CMK (cell line): Measurements from ENCODE around the gene GNMT.
"Not testable (repeated sequence)": the region's sequence is repeated elsewhere in the genome, so short reads cannot be mapped to it uniquely, and the experiment has no call there.

ENCODE experiments used
- DNase-seq: peaks from one replicate; pipeline ENCODE4 v3.0.0-alpha.2; 2010; ENCODE audit warnings: low read depth

Gene GNMT

DNA sequence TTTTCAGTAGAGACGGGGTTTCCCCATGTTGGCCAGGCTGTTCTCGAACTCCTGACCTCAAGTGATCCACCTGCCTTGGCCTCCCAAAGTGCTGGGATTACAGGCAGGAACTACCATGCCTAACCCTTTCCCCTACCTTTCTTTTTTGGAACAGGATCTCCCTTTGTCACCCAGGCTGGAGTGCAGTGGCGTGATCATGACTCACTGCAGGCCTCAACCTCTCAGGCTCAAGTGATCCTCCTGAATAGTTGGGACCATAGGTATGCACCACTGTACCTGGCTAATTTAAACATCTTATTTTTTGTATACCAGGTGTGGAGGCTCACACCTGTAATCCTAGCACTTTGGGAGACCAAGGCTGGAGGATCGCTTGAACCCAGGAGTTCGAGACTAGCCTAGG lies 19.2 kb upstream of the GNMT start:
- not testable (repeated sequence) for DNase-seq

- no peak for DNase-seq
Measured at GRCh38 chr6:42942444-42942843, 18.1 kb upstream of the GNMT start.

DNA sequence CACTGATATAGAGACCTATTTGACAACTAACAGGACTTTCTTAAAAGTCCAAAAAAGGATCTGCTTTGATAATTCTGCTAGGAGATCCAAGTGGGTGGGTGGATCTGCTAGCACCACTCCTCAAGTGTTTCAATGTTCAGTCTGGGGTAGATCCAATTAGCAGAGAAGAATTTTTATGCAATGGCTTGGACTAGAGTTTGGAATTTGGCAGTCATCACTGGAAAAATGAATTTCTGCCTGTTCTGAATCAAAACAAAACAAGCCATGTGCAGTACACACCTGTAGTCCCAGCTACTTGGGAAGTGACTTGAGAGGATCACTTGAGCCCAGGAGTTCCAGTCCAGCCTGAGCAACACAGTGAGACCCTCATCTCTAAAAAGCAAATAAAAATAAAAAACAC lies 12.6 kb upstream of the GNMT start:
- no peak for DNase-seq

- no peak for DNase-seq
Measured at GRCh38 chr6:42952389-42952788, 8.2 kb upstream of the GNMT start.

GRCh38 chr6:42954405-42954804 lies 6.1 kb upstream of the GNMT start:
- not testable (repeated sequence) for DNase-seq

GRCh38 chr6:42958125-42958524 lies 2.4 kb upstream of the GNMT start:
- DNase-seq: no peak

GRCh38 chr6:42959917-42960242 lies 674 bp upstream of the GNMT start:
- DNase-seq: no peak

DNA sequence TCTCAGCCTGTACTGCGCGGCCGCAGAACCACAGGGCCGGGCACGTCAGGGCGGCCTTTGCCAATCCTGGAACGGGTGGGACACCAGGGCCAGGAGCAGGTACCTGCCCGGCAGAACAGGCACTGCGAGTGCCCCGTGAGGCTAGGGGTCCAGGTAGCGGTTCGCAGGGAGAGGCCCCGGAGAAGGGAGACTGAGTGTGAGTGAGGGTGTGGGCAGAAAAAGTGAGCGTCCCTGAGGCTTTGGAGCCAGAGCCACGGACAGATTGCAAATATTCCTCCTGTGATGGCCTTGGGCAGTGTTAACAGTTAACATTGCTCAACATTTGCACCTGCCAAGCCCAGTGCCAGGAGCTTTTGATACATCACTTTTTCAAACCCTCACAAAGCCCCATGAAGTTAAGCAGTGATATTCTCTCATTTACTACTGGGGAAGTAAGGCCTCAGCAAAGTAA lies 491 bp downstream of the GNMT start:
- no peak for DNase-seq

DNA sequence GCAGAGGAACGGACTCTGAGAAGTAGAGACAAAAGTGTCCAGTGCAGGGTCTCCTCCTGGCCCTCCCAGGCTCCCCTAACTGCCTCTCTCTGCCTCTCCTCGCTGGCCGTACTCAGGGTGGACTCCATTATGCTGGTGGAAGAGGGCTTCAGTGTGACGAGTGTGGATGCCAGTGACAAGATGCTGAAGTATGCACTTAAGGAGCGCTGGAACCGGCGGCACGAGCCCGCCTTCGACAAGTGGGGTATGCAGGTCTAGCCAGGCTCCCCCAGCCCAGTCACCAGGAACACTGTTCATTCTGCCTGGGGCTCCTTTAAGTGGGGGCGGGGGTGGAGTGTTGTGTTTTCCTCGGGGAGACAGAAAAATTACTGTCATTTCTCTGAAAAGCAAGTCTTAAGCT lies 1.5 kb downstream of the GNMT start:
- DNase-seq: no peak

GRCh38 chr6:42962502-42963178 lies 2.1 kb downstream of the GNMT start:
- DNase-seq: no peak

DNA sequence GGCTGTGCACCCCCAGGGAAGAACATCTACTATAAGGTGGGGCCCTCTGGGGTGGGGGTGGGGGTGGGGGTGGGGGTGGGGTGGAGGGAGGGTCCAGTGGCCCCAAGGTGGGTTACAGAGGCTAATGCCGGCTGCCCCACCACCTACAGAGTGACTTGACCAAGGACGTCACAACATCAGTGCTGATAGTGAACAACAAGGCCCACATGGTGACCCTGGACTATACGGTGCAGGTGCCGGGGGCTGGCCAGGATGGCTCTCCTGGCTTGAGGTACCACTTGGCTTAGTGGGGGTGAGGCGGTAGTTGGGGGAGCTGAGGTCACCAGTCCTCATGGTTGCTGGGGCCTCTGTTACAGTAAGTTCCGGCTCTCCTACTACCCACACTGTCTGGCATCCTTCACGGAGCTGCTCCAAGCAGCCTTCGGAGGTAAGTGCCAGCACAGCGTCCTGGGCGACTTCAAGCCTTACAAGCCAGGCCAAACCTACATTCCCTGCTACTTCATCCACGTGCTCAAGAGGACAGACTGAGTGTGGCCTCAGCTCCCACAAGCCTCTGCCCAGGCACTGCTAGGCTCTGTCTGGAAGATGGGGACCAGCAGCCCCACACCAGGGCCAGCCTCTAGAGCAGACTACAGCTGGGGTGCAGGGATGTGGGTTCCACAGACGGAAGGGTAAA lies 2.8 kb downstream of the GNMT start:
- no peak for DNase-seq

DNA sequence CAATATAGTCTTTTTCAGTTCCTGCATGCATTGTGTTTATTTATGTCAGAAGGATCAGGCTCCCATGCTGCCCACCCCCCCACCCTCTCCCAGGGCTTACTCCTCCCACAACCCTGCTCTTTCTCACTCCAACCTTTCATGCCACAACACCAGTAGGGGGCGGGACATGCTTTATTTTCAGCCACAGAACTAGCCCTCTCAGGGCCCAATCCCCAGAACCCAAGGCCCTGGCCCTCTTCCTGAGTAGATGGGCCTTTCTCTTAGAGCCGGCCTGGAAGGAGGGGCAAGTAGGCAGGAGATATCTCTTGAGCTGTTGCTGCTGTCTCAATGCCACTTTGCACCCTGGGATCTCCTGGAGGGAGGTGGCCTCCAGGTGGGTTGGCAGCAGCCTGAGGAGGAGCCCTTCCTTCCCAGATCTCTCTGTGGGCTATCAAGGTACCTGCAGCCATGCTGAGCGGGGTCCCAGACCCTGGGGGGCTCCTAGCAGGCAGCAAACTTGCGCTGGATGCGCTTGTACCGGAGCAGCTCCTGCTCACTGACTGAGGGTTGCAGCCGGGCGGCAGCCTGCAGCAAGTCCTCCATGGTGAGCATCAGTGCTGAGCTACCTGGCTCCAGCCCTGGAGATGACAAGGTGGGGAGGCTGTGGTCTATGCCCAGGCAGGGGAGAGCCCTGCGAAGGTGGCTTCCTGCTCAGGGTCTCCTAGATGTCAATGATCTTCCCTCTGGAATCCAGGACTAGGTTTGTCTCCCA lies 3.5 kb downstream of the GNMT start:
- no peak for DNase-seq

DNA sequence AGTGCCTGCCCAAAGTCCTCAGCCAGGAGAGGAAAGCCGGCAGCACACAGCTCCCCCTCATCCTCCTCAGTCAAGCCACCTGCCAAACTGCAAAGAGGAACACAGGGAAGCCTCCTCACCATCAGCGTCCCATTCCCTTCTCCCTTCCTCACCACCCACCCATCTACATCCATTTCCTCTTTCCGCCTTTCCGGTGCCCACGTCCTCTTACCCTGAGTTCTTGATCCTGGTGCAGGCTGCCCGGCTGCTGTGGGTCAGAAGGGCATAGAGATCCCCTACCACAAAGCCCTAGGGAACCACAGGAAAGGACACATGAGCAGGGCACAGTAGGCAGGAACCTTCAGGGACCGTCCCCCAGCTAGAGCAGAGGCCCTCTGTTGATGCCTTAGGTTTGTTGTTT lies 6.0 kb downstream of the GNMT start:
- DNase-seq: no peak

- no peak for DNase-seq
Measured at GRCh38 chr6:42967228-42967627, 6.7 kb downstream of the GNMT start.

DNA sequence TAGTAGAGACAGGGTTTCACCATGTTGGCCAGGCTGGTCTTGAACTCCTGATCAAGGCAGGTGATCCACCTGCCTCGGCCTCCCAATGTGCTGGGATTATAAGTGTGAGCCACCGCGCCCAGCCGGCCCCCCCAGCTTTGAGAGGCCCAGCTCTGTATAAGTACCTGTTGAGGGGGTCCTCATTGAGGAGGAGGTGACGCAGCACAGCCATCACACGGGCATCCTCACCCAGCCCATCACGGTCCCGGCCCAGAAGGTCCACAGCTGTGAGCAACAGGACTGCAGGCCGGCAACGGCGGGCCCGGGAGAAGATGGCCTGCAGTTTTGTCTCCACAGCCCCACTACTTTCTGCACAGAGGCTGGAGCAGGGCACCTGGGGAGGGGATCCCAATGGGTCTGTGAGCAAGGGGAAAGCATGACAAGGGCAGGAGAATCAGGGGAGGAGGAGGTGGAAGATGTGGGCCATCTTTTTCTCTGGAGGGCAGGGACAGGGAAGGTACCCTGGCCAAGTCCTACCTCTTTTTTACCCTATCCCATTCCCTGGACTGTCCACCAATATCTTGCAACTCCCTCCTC lies 7.7 kb downstream of the GNMT start:
- DNase-seq: no peak

GRCh38 chr6:42968783-42969182 lies 8.2 kb downstream of the GNMT start:
- no peak for DNase-seq

DNA sequence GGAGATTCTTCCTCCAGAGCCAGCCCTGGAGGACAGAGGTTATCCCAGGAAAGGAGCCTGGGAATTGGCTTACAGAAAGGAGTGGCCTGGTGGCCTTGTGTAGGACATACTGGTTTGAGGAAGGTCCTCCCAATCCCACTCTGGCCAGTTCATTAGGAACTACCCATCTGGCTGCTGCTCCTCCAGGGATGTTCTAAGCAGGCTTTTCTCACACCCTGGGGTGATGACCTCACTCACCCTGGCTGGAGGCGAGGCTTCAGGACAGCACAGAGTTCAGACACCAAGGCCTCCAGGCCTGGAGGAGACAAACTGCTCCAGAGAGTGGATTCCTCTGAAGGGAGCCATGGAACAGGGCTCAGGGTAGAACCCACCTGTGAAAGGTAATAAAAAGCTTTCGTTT lies 8.9 kb downstream of the GNMT start:
- no peak for DNase-seq

GRCh38 chr6:42969934-42970333 lies 9.4 kb downstream of the GNMT start:
- DNase-seq: no peak

GRCh38 chr6:42970871-42971612 lies 10.5 kb downstream of the GNMT start:
- no peak for DNase-seq

GRCh38 chr6:42971746-42972327 lies 11.3 kb downstream of the GNMT start:
- no peak for DNase-seq

GRCh38 chr6:42973926-42974325 lies 13.4 kb downstream of the GNMT start:
- no peak for DNase-seq
